ENCODE results near the gene ZKSCAN5. TPM values are rescaled to one million over a fixed set of nuclear protein-coding genes. Genes with fewer than 3 reads are reported as not detected.

Gene ZKSCAN5
- 6.7 TPM for total RNA-seq
- long read RNA-seq, partial matches to known transcripts = 1 of 2 reads
- long read RNA-seq, other reads (novel, unspliced or antisense) = 1 of 2 reads

DNA sequence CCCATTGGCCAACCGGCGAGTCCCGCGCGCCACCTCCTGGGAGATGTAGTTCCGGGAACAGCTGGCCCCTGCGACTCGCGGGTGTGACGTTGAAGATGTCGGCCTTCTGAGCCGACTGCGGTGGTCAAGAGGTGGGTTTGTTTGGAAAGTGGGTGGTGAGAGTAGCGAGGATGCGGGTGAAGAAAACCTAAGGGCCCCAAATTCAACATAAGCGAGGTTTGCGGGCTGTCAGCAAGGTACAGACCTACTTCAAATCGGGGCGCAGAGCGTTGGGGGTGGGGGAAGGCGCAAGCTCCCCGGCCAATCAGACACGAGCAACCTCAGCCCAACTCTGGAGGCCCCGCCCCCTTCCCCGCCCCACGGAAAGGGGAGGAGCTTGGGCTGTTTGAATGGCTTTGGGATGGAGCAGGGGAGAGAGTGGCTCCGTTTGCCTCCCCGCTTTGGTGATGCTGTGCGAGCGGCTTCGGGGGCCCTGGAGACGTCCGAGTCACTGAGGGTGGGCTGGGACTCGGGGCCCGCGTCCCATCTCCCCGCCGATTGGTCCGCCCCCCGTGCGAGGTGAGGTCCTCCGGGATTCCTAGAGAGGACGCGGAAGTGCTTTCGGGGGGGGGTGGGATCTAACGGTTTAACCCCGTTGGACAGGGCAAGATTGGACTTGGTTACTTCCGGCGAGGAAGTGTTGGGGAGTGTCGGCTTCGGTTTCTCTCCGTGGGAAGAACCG, at the start of gene ZKSCAN5:
Gene ZKSCAN5, plus strand, starts transcription at position 60 of the 721 bp plus-strand sequence. CDS start 1,383 bp downstream, outside the sequence.
- intact Hi-C loops (cut with DNase I) = loop anchor here (2.0 to 5.0 kb wide), 3 partner anchors 32 to 66 kb away; partner anchors contain the start of genes CPSF4, FAM200A, PTCD1 and ZNF789
- peak; percentile 99 for DNase-seq (ENCODE audit: missing footprints)
- ATAC-seq = peak; percentile 96

DNA sequence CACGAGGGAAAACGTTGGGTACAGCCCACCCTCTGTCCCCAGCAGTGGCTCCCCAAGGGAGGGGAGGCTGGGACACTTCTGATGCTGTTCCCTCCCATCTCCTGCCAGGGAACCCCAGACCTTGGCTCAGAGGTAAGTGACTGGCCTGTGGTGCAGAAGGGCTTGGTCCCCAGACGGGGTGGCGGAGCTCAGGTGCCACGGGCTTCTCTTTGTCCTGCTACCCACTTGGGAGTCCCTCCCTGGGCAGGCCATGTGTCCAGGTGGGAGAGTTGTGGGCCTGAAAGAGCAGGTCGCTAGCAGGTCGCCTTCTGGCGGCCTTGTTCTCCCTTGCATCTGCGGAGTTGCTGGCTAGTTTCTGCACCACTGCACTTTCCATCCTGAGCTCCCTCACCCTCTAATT, 48.6 kb upstream of the ZKSCAN5 start:
- no peak for DNase-seq (ENCODE audit: missing footprints)
- intact Hi-C loops (cut with DNase I) = no loop called here
- ATAC-seq = no peak

DNA sequence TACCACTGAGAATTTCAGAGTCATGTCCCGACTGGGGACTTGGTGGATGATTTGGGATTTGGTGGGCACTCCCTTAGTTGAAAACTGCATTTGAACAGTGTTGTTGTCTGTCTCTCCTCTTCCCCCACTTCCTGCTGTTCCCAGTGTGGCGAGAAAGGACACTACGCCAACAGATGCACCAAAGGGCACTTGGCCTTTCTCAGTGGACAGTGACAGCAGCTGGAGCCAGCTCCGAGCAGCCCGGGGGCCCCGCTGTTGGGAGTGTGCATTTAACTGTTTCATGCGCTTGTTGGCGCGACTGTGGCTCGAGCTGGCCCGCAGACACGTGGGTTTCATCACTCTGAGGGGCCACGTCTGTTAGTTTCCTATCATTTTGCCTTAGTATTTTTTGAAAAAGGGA, 48.2 kb upstream of the ZKSCAN5 start:
- ATAC-seq (no peak), DNase-seq (ENCODE audit: missing footprints) (no peak)
- intact Hi-C loops (cut with DNase I) = no loop called here

DNA sequence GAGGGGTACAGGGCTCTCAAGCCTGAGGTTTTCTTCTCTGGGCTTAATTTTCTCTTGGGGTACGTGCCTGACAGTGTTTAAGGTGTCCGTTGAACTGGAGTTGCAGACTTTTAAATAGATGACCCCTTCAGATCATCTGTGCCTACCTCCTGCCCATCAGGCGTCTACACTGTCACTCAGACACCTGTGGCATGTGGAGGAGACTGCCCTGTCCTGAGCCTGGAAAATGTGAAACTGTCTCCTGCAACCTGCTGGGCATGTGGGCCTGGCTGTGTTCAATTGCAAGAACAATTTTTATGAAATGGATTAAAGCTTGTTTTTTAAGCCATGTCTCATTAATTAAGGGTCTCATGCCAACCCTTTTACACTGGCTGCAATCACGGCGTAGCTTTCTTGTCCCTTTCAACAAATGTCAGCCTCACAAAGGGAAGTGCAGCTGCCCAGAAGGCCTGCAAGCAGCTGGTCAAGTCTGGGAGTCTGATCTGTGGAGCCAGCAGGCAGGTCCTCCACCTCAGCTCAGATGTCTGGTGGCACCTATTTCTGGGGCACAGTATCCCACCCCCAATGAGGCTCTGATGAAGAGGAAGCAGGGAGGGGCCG, 47.3 kb upstream of the ZKSCAN5 start:
- intact Hi-C loops (cut with DNase I) = no loop called here
- no peak for DNase-seq (ENCODE audit: missing footprints)
- ATAC-seq = no peak

DNA sequence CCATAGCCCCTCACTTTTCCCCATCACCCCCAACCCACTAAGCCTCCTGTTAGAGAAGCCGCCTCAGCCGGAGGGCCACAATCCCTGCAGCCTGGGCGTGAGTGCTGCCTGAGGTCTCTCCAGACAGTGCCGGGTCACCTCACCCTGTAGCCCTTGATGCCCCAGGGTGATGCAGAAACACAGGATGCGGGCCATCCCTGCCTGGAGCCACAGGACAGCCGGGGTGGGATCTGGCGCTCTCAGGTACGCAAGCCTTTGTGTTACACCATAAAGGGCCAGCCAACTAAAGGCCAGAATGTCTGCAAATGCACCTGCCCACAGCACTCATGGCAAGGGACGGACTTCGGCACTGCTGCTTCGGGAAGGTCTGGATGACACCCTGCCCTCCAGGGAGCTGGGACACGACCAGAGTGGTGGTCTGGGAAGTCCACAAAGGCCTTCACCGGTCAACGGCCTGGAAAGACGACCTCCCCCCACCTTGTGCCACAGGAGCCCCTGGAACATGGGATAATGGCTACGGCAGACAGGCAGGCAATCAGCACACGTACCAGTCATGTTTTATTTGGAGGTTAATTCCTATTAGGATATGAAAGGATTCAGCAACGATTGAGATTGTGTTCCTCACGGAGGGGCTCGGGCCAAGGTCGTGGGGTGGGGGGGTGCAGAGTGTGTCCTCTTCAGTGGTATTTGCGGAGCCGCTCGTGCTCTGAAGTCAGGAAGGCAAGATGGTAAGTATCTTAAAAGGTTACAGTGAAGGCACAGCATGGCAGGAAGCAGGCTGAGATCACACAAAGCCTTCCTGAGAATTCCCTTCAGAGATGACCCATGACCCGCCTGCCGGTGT, 46.6 kb upstream of the ZKSCAN5 start:
- intact Hi-C loops (cut with DNase I) = no loop called here
- no peak for DNase-seq (ENCODE audit: missing footprints)
- ATAC-seq = no peak

DNA sequence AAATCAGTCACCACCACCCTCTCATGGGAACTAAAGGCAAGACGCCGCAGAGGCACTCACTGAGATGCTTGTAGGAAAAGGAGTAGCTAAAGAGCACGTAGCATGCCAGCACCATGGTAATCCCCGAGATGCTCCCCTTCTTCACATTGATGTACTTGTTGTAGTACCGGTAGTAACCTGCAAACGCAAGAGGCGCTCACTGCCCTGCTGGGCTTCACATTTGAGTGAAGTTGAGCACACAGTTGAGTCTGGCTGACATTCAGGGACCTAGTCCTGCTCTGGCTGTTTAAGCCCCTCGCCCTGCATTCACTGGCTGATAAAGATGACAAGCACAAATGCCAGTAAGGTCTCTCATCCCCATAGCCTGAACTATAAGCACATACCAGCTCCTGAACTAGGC, 45.4 kb upstream of the ZKSCAN5 start:
- DNase-seq (ENCODE audit: missing footprints) (no peak), ATAC-seq (no peak)
- intact Hi-C loops (cut with DNase I) = no loop called here

DNA sequence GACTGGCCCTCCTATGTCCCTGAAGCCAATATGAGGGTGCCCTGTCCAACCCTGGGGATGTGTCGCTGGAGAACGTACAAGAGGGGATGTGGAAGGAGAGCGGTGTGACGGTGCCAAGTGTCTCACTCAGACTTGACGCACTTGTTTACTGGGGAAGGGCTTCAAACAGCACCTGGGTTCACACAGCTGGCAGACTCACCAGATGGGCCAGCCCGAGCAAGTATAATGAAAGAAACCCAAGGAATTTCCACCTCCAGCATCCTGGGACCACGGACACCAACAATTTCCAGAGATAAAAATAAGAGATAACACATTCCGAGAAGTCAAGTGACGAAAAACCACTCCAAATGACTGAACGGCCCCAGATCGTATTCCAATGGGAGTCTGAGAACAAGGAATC, 43.8 kb upstream of the ZKSCAN5 start:
- DNase-seq (ENCODE audit: missing footprints) (no peak), ATAC-seq (no peak)
- intact Hi-C loops (cut with DNase I) = no loop called here

DNA sequence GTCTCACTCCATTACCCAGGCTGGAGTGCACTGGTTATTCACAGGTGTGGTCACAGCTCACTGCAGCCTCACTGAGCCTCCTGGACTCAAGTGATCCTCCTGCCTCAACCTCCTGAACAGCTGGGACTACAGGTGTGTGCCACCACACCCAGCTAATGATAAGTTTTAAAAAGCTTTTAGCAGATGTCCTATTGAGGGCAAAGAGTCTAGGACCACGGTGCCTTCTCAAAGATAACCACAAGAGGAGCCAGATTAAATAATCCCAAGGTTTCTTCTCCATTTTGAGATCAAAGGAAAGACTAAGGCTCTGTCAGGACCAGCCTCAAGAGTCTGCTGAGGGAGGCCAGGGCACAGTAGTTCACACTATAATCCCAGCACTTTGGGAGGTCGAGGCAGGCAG, 43.2 kb upstream of the ZKSCAN5 start:
- ATAC-seq (no peak), DNase-seq (ENCODE audit: missing footprints) (no peak)
- intact Hi-C loops (cut with DNase I) = no loop called here

DNA sequence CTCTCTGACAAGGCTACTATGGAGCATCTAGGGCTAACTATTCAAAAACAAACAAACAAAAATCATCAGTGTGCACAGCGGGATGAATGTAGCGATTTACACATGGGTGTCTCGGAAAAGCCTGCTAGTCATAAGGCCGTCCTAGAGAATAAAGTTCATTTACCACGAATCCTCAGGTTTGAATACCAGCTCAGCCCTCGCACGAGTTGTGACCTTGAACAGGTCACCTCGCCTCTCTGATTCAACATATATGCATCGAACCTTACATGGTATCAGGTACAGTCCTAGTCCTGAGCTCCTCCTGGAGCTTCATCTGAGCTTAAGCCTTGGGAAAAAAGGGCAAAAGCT, 39.1 kb upstream of the ZKSCAN5 start:
- ATAC-seq (peak; percentile 11), DNase-seq (ENCODE audit: missing footprints) (no peak)
- intact Hi-C loops (cut with DNase I) = no loop called here

DNA sequence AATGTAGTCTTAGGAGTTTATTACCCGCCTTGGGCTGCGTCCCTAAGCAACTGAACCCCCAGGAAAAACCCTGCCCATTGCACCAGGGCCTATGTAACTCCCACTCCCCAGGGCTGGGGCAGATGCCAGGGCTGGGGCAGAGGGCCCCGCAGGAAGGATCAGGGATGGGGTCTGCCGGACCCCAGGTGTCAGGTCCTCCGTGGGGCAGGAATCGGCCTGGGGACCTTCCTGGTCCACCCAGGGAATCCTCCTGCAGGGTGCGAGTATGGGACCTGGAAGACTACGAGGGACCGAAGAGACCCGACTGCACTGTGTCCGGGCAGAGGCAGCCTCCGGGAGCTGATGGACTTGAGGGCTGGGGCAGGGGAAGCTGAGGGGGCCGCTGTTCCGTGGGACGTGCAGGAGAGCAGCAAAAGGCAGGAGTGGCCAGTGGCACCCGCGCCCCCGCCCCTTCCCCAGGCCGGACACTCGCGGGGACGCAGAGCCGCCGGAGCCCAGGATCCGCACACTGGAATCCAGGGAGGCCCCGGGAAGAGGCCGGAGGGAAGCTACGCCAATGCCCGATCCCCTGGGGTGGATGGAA, 36.0 kb upstream of the ZKSCAN5 start:
- ATAC-seq = no peak
- intact Hi-C loops (cut with DNase I) = no loop called here
- DNase-seq (ENCODE audit: missing footprints) = no peak

DNA sequence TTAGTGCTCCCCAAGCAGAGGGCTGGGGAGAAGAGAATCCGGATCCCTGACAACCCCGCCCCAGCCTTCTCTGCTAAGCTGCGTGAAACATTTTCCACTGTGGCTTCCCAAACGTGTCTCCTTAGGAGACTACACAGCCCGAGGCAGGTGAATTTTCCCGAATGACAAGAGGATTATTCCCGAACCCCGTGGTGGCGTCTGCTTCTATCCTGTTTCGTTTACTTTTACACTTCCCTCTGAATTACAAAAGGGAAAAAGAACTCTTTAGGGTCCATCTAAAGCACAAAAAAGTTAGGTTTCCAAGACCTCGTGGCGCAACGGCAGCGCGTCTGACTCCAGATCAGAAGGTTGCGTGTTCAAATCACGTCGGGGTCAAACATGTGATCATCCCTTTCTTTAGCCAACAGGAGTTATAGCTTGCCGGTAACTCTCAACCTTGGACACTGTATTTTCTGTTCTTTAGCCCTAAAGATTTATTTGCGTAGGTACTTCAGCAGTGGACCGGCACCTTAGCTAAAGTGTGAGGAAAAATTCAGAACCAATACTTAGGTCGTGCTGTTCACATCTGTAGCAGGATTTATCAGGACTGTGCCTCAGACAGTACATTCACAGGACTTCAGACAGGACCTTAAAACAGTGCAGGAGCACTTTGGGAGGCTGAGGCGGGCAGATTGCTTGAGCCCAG, 34.9 kb upstream of the ZKSCAN5 start:
- intact Hi-C loops (cut with DNase I) = no loop called here
- ATAC-seq (no peak), DNase-seq (ENCODE audit: missing footprints) (no peak)

DNA sequence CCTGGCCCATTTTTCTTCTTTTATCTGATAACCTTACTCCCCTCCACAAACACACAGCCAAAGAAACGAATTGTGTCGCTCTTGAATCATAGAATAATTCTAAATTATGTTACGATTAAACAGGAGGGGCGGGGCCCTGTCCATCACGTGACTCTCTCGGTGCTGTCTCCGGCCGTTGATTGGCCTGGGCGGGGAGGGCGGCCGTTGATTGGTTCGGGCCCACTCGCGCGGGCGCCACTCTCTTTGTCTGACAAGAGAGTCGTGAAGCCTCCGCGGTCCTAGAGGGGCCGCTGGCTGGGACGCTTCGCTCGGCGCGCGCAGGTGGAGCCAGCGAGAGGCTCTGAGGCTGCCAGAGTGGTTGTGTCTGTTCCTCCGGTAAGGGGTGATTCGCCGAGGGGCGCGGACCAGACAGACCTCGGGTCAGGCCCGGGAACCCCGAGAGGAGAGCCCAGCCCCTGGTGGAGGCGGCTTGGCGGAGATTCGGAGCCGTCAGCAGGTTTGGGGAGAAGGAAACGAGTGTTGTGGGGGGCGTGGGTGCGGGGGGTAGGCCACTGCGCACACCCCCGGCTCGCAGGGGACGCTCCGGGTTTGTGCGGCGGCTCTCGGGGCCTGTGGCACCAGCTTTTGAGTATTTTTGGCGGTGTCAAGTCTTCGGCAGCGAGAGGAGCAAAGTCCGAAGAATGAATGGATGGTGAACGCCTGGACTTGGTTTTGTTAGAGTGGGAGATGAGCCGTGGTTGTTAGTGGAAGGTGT, 31.7 kb upstream of the ZKSCAN5 start, which contains the start of gene ZNF789:
Gene ZNF789, plus strand, starts transcription at position 330 of the 754 bp plus-strand sequence. CDS start 3,567 bp downstream, outside the sequence.
- intact Hi-C loops (cut with DNase I) = loop anchor here (2.0 kb wide), 1 partner anchor 32 kb away; the partner anchor contains the start of gene ZKSCAN5
- DNase-seq (ENCODE audit: missing footprints) = peak; percentile 100
- peak; percentile 99 for ATAC-seq

DNA sequence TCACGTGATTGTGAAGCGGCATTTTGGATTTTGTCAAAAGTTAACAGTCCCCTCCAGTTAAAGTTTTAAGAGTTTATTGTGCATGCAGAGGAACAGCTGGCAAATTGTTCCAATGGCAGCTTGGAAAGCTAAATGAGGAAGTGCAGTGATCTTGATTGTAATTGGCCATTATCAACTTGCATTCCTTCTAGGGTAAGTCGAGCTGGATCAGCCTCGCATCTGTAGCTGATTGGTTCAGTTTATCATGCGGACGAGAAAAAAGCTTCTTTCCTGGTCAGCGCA, 31.2 kb upstream of the ZKSCAN5 start:
- no peak for DNase-seq (ENCODE audit: missing footprints)
- intact Hi-C loops (cut with DNase I) = loop anchor here (2.0 kb wide), 1 partner anchor 32 kb away; the partner anchor contains the start of gene ZKSCAN5
- no peak for ATAC-seq

DNA sequence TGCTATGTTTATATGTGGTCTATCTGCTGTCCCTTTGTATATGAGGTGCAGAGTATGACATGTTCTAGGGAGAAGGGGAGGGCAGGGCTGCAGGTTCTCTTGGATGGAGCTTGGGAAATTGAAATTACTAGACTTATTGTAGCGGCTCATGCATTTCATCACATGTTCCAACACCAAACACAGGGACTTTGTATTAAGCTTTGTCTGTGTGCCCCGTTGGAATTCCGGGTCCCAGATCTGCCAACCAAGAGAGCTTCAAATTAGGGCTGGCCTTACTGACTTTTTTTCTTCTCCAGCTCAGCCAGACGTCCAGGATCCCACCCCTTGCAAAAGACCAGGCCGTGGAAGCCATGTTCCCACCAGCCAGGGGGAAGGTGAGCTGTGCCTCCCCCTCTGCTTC, 28.4 kb upstream of the ZKSCAN5 start:
- intact Hi-C loops (cut with DNase I) = no loop called here
- DNase-seq (ENCODE audit: missing footprints) (no peak), ATAC-seq (no peak)

DNA sequence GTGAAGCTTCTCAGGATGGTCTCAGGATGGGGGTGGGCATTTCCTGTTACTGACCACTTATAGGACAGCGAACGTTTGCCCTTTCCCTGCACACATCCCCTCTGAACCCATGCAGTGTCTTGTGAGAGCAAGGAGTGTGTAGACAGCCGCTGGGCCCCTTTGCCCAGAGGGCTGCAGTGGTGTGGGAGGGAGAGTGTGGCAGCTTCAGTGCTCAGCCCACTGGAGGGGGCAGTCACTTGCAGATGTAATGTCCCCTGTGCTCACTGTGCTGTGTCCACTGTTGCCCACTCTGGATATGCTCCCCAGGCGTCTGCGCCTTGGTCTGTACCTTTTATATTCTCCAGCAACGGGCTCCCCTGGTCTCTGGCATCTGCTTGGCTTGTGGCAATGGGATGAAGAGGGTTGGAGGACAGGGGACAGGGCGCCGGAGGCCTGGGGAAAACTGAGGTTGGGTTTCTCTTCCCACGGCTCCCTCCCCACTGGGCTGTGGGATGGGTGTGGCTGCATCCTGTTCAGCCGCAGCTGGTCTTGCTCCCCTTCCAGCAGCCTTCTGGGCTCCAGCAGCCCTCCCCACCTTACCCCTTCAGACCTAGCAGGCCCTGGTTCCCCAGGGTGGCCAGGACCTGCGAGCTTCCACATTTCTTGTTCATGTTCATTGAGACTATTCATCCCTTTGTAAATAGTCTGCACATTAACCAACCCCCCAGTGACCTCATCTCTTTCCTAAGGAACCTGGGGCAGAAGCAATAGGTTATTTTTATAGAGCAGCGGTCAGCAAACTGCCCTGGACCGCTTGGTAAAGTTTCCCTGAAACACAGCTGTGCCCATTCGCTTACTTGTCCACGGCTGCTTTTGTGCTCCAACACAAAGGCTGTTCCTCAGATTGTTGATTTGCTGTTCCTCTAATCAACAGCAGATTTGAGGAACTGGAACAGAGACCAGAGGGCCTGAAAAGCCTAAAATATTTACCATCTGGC, 25.7 kb upstream of the ZKSCAN5 start:
- intact Hi-C loops (cut with DNase I) = no loop called here
- ATAC-seq = peak; percentile 35
- no peak for DNase-seq (ENCODE audit: missing footprints)

DNA sequence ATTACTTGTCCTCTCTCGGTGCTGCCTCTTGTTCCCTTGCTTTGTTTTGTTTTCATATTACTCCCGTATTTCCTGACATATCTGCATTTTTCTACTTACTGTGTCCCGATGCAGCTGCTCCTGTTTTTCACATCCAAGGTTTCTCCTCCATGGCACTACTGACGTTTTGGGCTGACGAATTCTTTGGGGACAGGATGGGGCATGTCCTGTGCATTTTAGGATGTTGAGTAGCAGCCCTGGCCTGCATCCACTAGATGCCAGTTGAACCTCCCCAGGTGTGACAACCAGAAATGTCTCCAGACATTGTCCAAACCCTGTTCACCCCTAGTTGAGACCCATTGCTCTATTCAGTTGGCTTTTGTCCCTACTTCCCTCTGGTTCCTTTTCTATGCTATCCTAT, 19.4 kb upstream of the ZKSCAN5 start:
- no peak for ATAC-seq
- intact Hi-C loops (cut with DNase I) = no loop called here
- no peak for DNase-seq (ENCODE audit: missing footprints)

DNA sequence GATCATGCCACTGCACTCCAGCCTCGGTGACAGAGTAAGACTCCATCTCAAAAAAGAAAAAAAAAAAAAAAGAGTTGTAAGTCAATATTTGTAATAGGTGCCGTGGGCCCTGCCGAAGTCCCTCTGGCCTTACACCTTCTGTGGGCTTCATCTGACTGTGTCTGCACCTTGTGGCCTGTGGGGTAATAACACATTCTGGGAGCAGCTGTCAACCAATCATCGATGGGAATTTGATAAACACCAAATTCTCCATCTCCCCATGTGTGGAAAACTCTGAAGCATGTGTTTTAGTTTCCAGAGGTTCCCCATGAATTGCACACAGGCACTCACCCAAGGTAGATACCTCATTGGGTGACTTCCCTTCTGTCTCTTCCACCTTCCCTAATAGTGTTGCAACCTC, 15.2 kb upstream of the ZKSCAN5 start:
- intact Hi-C loops (cut with DNase I) = no loop called here
- no peak for DNase-seq (ENCODE audit: missing footprints)
- no peak for ATAC-seq

Measured in Right ventricle myocardium inferior (tissue), 1 donor.